NK-92 (cell line): ENCODE measurements around the gene LSM3.

Source experiments
- DNase-seq: peaks from one replicate; lab custom pipeline; 2025; ENCODE audit not compliant: unreplicated experiment; lab: John Stamatoyannopoulos, UW

LSM3 gene

DNA sequence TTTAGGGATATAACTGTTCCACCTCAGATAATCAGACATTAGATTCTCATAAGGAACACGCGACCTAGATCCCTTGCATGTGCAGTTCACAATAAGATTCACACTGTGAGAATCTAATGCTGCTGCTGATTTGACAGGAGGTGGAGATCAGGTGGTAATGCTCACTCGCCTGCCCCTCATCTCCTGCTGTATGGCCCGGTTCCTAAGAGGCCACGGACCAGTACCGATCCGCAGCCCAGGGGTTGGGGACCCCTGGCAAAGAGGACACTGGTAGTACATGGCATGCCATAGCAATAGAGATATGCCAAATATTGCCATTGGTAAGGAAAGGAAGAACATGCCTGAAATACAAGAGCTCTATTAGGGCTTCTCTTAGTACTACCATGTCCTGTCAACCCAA, 59.7 kb downstream of the LSM3 start:
- DNase-seq = no peak

DNA sequence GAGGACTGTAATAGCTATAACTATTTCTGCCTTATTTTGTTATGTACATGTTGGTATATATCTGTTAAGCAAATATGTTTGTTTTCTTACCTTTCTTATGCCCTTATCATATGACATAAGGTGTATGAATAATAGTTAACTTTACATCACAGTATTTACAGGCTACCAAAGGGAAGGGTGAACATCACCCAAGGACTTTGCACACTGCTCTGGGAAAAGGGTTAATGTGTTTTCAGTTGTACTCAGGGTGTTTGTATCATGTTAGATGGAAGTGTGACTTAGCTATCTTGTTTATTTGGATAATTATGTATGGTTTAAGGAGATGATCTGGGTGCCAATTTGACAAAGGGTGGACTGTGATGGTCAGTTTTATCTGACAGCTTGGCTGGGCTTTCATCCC, 60.3 kb downstream of the LSM3 start:
- no peak for DNase-seq

- no peak for DNase-seq
Observed at GRCh38 chr3:14239940-14240339, 61.3 kb downstream of the LSM3 start.

- no peak for DNase-seq
Observed at GRCh38 chr3:14240366-14240765, 61.7 kb downstream of the LSM3 start.

GRCh38 chr3:14241716-14242115, 63.1 kb downstream of the LSM3 start:
- DNase-seq = no peak

GRCh38 chr3:14242490-14243311, 64.1 kb downstream of the LSM3 start:
- no peak for DNase-seq

DNA sequence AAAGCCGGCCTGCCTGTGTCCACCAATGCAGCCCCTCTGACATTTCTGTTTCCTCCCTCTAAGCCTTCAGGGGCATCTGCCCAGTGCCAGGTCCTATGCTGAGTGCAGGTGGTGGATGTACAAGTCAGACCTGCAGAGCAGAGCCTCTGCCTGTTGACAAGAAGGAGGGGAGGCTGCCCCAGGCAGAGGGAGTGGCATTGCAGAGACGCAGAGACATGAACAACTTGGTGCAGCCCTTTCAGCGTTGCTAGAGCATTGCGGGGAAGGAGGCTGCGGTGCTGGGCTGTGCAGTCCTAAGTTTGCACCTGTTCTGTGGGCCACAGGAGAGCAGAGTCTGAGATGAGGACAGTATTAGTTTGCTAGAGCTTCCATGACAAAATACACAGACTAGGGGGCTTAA, 65.2 kb downstream of the LSM3 start:
- DNase-seq = no peak

- no peak for DNase-seq
Observed at GRCh38 chr3:14244521-14245247, 66.1 kb downstream of the LSM3 start.

GRCh38 chr3:14245248-14245639, 66.6 kb downstream of the LSM3 start:
- DNase-seq = no peak

DNA sequence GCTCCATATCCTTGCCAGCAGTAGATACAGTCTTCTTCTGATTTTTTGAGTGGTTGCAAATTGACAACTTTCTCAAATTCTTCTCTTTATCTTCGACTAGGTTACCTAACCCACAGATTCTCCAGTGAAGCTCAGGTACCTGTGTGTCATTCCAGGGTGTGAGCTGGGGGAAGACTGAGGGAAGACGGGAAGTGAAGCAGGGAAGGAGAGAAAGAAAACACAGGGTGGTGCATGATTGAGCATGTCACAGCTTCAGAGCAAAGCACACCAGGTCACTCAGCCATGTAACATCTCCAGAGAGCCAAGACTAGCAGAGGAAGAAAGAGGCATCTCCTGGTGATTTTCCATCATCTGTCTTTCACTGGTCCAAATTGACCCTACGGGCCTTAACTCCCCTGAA, 67.2 kb downstream of the LSM3 start:
- DNase-seq = no peak

- no peak for DNase-seq
Observed at GRCh38 chr3:14246414-14246813, 67.8 kb downstream of the LSM3 start.

- no peak for DNase-seq
Observed at GRCh38 chr3:14248477-14248848, 69.8 kb downstream of the LSM3 start.

GRCh38 chr3:14248849-14249523, 70.4 kb downstream of the LSM3 start:
- no peak for DNase-seq
